Chondrocyte (in vitro differentiated cells): Measurements from ENCODE around the gene ANTXR2. TPM values are rescaled to one million over a fixed set of nuclear protein-coding genes. Genes with fewer than 3 reads are reported as not detected.

Experiments
- DNase-seq: peaks from one replicate; pipeline ENCODE4 v3.0.0; 2021; ENCODE audit warnings: mixed read lengths, low spot score
- H3K27ac Mint-ChIP-seq: one replicate; pipeline ENCODE4 v1.8.0; 2021; ENCODE audit warnings: mild to moderate bottlenecking, moderate library complexity, mixed read lengths; ENCODE audit not compliant: unreplicated experiment
- H3K27me3 Mint-ChIP-seq: 2 replicates; pipeline ENCODE4 v1.8.0; 2021; ENCODE audit warnings: low read depth, mixed read lengths
- H3K36me3 Mint-ChIP-seq: 2 replicates; pipeline ENCODE4 v1.8.0; 2021; ENCODE audit warnings: low read depth, mixed read lengths
- H3K4me1 Mint-ChIP-seq: 2 replicates; pipeline ENCODE4 v1.8.0; 2021; ENCODE audit warnings: low read depth, mild to moderate bottlenecking, mixed read lengths
- H3K4me3 Mint-ChIP-seq: one replicate; pipeline ENCODE4 v1.8.0; 2021; ENCODE audit warnings: mild to moderate bottlenecking, moderate library complexity, mixed read lengths; ENCODE audit not compliant: unreplicated experiment
- H3K9me3 Mint-ChIP-seq: 2 replicates; pipeline ENCODE4 v1.8.0; 2021; ENCODE audit warnings: low read depth, mixed read lengths
- CTCF ChIP-seq: fragments of 200-600 bp; sonication (generic); IDR thresholded peaks from 2 replicates; pipeline ENCODE4 v1.5.0; 2021; ENCODE audit warnings: antibody characterized with exemption, mild to moderate bottlenecking, moderate library complexity
- total RNA-seq: library from RNA; stranded (reverse); gene quantifications from 3 replicates; pipeline ENCODE4 v1.2.1, GENCODE V29; 2021

The ANTXR2 gene
- total RNA-seq, 1 donor from 2014 or later = 32.1 TPM

- Mint-ChIP-seq H3K36me3 (peaks cover 6% of the 10 kb centered on the region), H3K27ac (no peak overlapping the region), H3K4me3 (no peak overlapping the region), H3K4me1 (no peaks in the 10 kb centered on the region), H3K27me3 (peaks cover 3% of the 10 kb centered on the region), H3K9me3 (no peaks in the 10 kb centered on the region)
- DNase-seq = no peak
- TF ChIP-seq CTCF = no peak
Observed at GRCh38 chr4:79964020-79964399, 109.0 kb downstream of the ANTXR2 start.

- Mint-ChIP-seq H3K27me3 (peaks cover 3% of the 10 kb centered on the region), H3K4me3 (no peak overlapping the region), H3K9me3 (no peaks in the 10 kb centered on the region), H3K27ac (no peak overlapping the region), H3K36me3 (peaks cover 6% of the 10 kb centered on the region), H3K4me1 (no peaks in the 10 kb centered on the region)
- no peak for TF ChIP-seq CTCF
- no peak for DNase-seq
Observed at GRCh38 chr4:79959652-79960051, 113.4 kb downstream of the ANTXR2 start.

- no peaks in the 10 kb centered on the region for H3K36me3 Mint-ChIP-seq
- H3K9me3 Mint-ChIP-seq = no peaks in the 10 kb centered on the region
- no peaks in the 10 kb centered on the region for H3K27me3 Mint-ChIP-seq
- H3K4me1 Mint-ChIP-seq = no peaks in the 10 kb centered on the region
- DNase-seq = no peak
- no peak overlapping the region for H3K27ac Mint-ChIP-seq
- H3K4me3 Mint-ChIP-seq = no peak overlapping the region
- TF ChIP-seq CTCF = no peak
Observed at GRCh38 chr4:79958466-79959264, 114.4 kb downstream of the ANTXR2 start.

- Mint-ChIP-seq H3K27ac (no peak overlapping the region), H3K9me3 (no peaks in the 10 kb centered on the region), H3K4me3 (no peak overlapping the region), H3K27me3 (no peaks in the 10 kb centered on the region), H3K36me3 (no peaks in the 10 kb centered on the region), H3K4me1 (no peaks in the 10 kb centered on the region)
- DNase-seq = no peak
- no peak for TF ChIP-seq CTCF
Observed at GRCh38 chr4:79949178-79949577, 123.9 kb downstream of the ANTXR2 start.

- Mint-ChIP-seq H3K27ac (no peak overlapping the region), H3K27me3 (no peaks in the 10 kb centered on the region), H3K4me1 (no peaks in the 10 kb centered on the region), H3K4me3 (no peak overlapping the region), H3K9me3 (no peaks in the 10 kb centered on the region), H3K36me3 (no peaks in the 10 kb centered on the region)
- no peak for DNase-seq
- TF ChIP-seq CTCF = no peak
Observed at GRCh38 chr4:79948739-79949138, 124.3 kb downstream of the ANTXR2 start.
